Esophagus muscularis mucosa (tissue), 4 donors: ENCODE measurements around the gene JAKMIP1. TPM values are rescaled to one million over a fixed set of nuclear protein-coding genes. Genes with fewer than 3 reads are reported as not detected.

ENCODE experiments used
- DNase-seq: peaks from one replicate; pipeline ENCODE4 v3.0.0-alpha.2; 2017; ENCODE audit errors: extremely low spot score
- H3K27ac ChIP-seq, 4 donors: fragments of 200-600 bp; sonication (generic); replicated peaks in 1 of 4; 1 replicate in 3 of 4; 2 replicates in 1 of 4; pipeline ENCODE4 v1.5.1; 2016 to 2019; ENCODE audit warnings: mild to moderate bottlenecking in 1 of 4
- H3K27me3 ChIP-seq, 4 donors: fragments of 200-600 bp; sonication (generic); one replicate each; pipeline versions ENCODE4 v1.5.1 to v1.6.0; 2016 to 2019
- H3K36me3 ChIP-seq, 4 donors: fragments of 200-600 bp; sonication (generic); one replicate each; pipeline ENCODE4 v1.5.1; 2016 to 2019
- H3K4me1 ChIP-seq, 4 donors: fragments of 200-600 bp; sonication (generic); one replicate each; pipeline ENCODE4 v1.5.1; 2016 to 2019
- H3K4me3 ChIP-seq, 4 donors: fragments of 200-600 bp; sonication (generic); 1 replicate in 2 of 4; 2 replicates in 2 of 4; pipeline ENCODE4 v1.5.1; 2016 to 2019; ENCODE audit warnings: mild to moderate bottlenecking in 4 of 4, moderate library complexity in 1 of 4
- H3K9me3 ChIP-seq, 4 donors: fragments of 200-600 bp; sonication (generic); 1 replicate in 3 of 4; 2 replicates in 1 of 4; pipeline ENCODE4 v1.5.1; 2016 to 2019
- CTCF ChIP-seq, 3 experiments: fragments of 200-600 bp in 2 of 3; fragments of 450-650 bp in 1 of 3; sonication (generic) in 2 of 3; IDR thresholded peaks; one replicate each; pipeline ENCODE4 v1.5.1; 2017 to 2019; ENCODE audit warnings: antibody characterized with exemption in 3 of 3, mild to moderate bottlenecking in 2 of 3, moderate library complexity in 1 of 3
- EP300 ChIP-seq: sonication (generic); formaldehyde crosslinking; IDR thresholded peaks from one replicate; pipeline ENCODE4 v1.6.1; 2017; ENCODE audit warnings: antibody characterized with exemption
- POLR2A ChIP-seq: fragments of 450-650 bp; IDR thresholded peaks from one replicate; pipeline ENCODE4 v1.6.1; 2017; ENCODE audit warnings: antibody characterized with exemption, moderate library complexity, mild to moderate bottlenecking, low read depth
- POLR2AphosphoS5 ChIP-seq, 2 donors: sonication (generic); formaldehyde crosslinking; IDR thresholded peaks; one replicate each; pipeline ENCODE4 v1.6.1; 2017; ENCODE audit warnings: antibody characterized with exemption in 2 of 2
- WGBS: methylation state at CpG from one replicate; pipeline ENCODE4 v1.1.5; 2018; 5-methylcytosine and 5-hydroxymethylcytosine counted together
- intact Hi-C: fragments of 100-400 bp; cut with DNase I; formaldehyde crosslinking; loops from one replicate; pipeline ENCODE4 v1.15.1; 2023
- total RNA-seq, 4 donors: library from RNA; depleted of rRNA; stranded (reverse); fragments of >200 nt; gene quantifications; one replicate each; pipeline versions ENCODE4 v1.1.0 to v1.2.1, GENCODE V29; 2016

JAKMIP1 gene
- total RNA-seq, 4 donors from 2014 or later, result 0.57 to 2.8 (median 0.91) TPM

- TF ChIP-seq EP300 (no peak), CTCF (IDR thresholded peaks at IDR 0.05) (no peak), POLR2A (no peak), POLR2AphosphoS5 (IDR thresholded peaks at IDR 0.05) (no peak)
- intact Hi-C loops, result no loop called here
- WGBS, result 87% methylated on average over 19 of the region's 21 CpGs
- no peaks in the 10 kb centered on the region for H3K36me3 ChIP-seq
- DNase-seq, result no peak
- H3K27me3 ChIP-seq, result peaks cover 0 to 60% (median 0%) of the 10 kb centered on the region in 4 donors
- no peaks in the 10 kb centered on the region for H3K4me1 ChIP-seq
- H3K9me3 ChIP-seq, result no peaks in the 10 kb centered on the region
- no peak overlapping the region for H3K27ac ChIP-seq
- no peak overlapping the region for H3K4me3 ChIP-seq
Measured at GRCh38 chr4:6042293-6043063, 157.9 kb downstream of the JAKMIP1 start.

- H3K27ac ChIP-seq, result no peak overlapping the region
- TF ChIP-seq CTCF (IDR thresholded peaks at IDR 0.05) (no peak), EP300 (no peak), POLR2AphosphoS5 (IDR thresholded peaks at IDR 0.05) (no peak), POLR2A (no peak)
- WGBS, result 83% methylated on average over 5 of the region's 5 CpGs
- no peak for DNase-seq
- no peaks in the 10 kb centered on the region for H3K9me3 ChIP-seq
- intact Hi-C loops, result no loop called here
- no peaks in the 10 kb centered on the region for H3K4me1 ChIP-seq
- no peaks in the 10 kb centered on the region for H3K36me3 ChIP-seq
- peaks cover 0 to 54% (median 0%) of the 10 kb centered on the region in 4 donors for H3K27me3 ChIP-seq
- no peak overlapping the region for H3K4me3 ChIP-seq
Measured at GRCh38 chr4:6041800-6042199, 158.5 kb downstream of the JAKMIP1 start.

GRCh38 chr4:6038711-6039110 lies 161.6 kb downstream of the JAKMIP1 start:
- Histone ChIP-seq H3K4me1 (no peaks in the 10 kb centered on the region), H3K27ac (no peak overlapping the region), H3K36me3 (no peaks in the 10 kb centered on the region), H3K4me3 (no peak overlapping the region), H3K9me3 (no peaks in the 10 kb centered on the region), H3K27me3 (peaks cover 0 to 24% (median 0%) of the 10 kb centered on the region in 4 donors)
- 90% methylated on average over 2 of the region's 8 CpGs for whole genome bisulfite sequencing
- no peak for DNase-seq
- no peak for TF ChIP-seq EP300
- no peak for TF ChIP-seq POLR2AphosphoS5 (IDR thresholded peaks at IDR 0.05)
- TF ChIP-seq CTCF (IDR thresholded peaks at IDR 0.05), result no peak
- TF ChIP-seq POLR2A, result no peak
- intact Hi-C loops, result no loop called here

GRCh38 chr4:6035786-6036185 lies 164.6 kb downstream of the JAKMIP1 start:
- H3K4me1 ChIP-seq, result peaks cover 0 to 15% (median 13%) of the 10 kb centered on the region in 4 donors
- H3K27me3 ChIP-seq, result peaks cover 0 to 4% (median 0%) of the 10 kb centered on the region in 4 donors
- WGBS, result 93% methylated on average over 7 of the region's 16 CpGs
- no peak overlapping the region for H3K4me3 ChIP-seq
- no peaks in the 10 kb centered on the region for H3K36me3 ChIP-seq
- no peaks in the 10 kb centered on the region for H3K9me3 ChIP-seq
- TF ChIP-seq EP300 (no peak), POLR2A (no peak), POLR2AphosphoS5 (IDR thresholded peaks at IDR 0.05) (no peak), CTCF (IDR thresholded peaks at IDR 0.05) (no peak)
- intact Hi-C loops, result no loop called here
- no peak for DNase-seq
- H3K27ac ChIP-seq, result no peak overlapping the region
